Heart left ventricle (tissue), 13 donors: Measurements from ENCODE around the gene NUDT19.
"Not testable (repeated sequence)": the region's sequence is repeated elsewhere in the genome, so short reads cannot be mapped to it uniquely, and the experiment has no call there.

Experiments
- CTCF ChIP-seq, 12 donors: fragments of 200-600 bp; sonication (generic) in 4 of 12; IDR thresholded peaks; one replicate each; pipeline versions ENCODE4 v1.5.0 to v1.8.0; 2018 to 2022; ENCODE audit warnings: antibody characterized with exemption in 12 of 12, mild to moderate bottlenecking in 5 of 12
- POLR2A ChIP-seq, 2 donors: fragments of 450-650 bp; IDR thresholded peaks; one replicate each; pipeline ENCODE4 v1.6.1; 2017; ENCODE audit warnings: antibody characterized with exemption in 2 of 2, mild to moderate bottlenecking in 2 of 2, moderate library complexity in 2 of 2
- donor health status: ischemic (EF 13 %, LVEDD 7.1; RV severe dilation, severe dysfunction).
- donor health status: DM: no; HTN: yes; CAD: no.
- donor health status: DM: no; HTN: no; CAD: no.
- donor health status: ischemic (EF 25% LVEDD 6.9; RV normal size, moderate dysfunction).
- donor health status: ischemic (EF 25% LVEDD 5.7; RV mildly dilated, moderate dysfunction).
- donor health status: ischemic (EF 35%, LVEDD 5.7; RV mildly dilated, moderate dysfunction).
- donor health status: nonischemic (EF 11% LVEDD 7.7; RV severe dilation, severe dysfunction).
- donor health status: DM: yes; HTN: yes; CAD: no.
- donor health status: PGD.
- donor health status: ischemic (EF 29% LVEDD 5.4; RV normal size, mild dysfunction).
- donor health status: nonischemic (EF 23%, LVEDD 6.1; RV moderate dilation, normal function).

GRCh38 chr19:32716203-32716602, 24.6 kb downstream of the NUDT19 start:
- TF ChIP-seq CTCF, POLR2A (IDR thresholded peaks at IDR 0.05): not testable (repeated sequence)
